ENCODE results near the gene ARHGAP18. TPM values are rescaled to one million over a fixed set of nuclear protein-coding genes. Genes with fewer than 3 reads are reported as not detected.
A peak's percentile ranks its signal among the peaks of the same experiment; 100 is the strongest.

ARHGAP18 gene
- polyA plus RNA-seq, 3 donors, result 27.4 to 40.4 (median 38.9) TPM

GRCh38 chr6:129655334-129655733 lies 54.6 kb downstream of the ARHGAP18 start:
- DNase-seq (ENCODE audit: extremely low read depth in 1 of 11, low read depth in 9 of 11, low spot score in 4 of 11), result no peak

GRCh38 chr6:129653746-129654145 lies 56.2 kb downstream of the ARHGAP18 start:
- no peak for DNase-seq (ENCODE audit: extremely low read depth in 1 of 11, low read depth in 9 of 11, low spot score in 4 of 11)

GRCh38 chr6:129653229-129653628 lies 56.7 kb downstream of the ARHGAP18 start:
- no peak for DNase-seq (ENCODE audit: extremely low read depth in 1 of 11, low read depth in 9 of 11, low spot score in 4 of 11)

GRCh38 chr6:129651291-129651691 lies 58.7 kb downstream of the ARHGAP18 start:
- no peak for DNase-seq (ENCODE audit: extremely low read depth in 1 of 11, low read depth in 9 of 11, low spot score in 4 of 11)

- DNase-seq (ENCODE audit: extremely low read depth in 1 of 11, low read depth in 9 of 11, low spot score in 4 of 11), result no peak
Measured at GRCh38 chr6:129648819-129649491, 61.0 kb downstream of the ARHGAP18 start.

- DNase-seq (ENCODE audit: extremely low read depth in 1 of 11, low read depth in 9 of 11, low spot score in 4 of 11), result no peak
Measured at GRCh38 chr6:129647044-129647443, 62.9 kb downstream of the ARHGAP18 start.

- no peak for DNase-seq (ENCODE audit: extremely low read depth in 1 of 11, low read depth in 9 of 11, low spot score in 4 of 11)
Measured at GRCh38 chr6:129646642-129647041, 63.3 kb downstream of the ARHGAP18 start.

GRCh38 chr6:129645830-129646579 lies 64.0 kb downstream of the ARHGAP18 start:
- DNase-seq (ENCODE audit: extremely low read depth in 1 of 11, low read depth in 9 of 11, low spot score in 4 of 11), result no peak

GRCh38 chr6:129645106-129645829 lies 64.7 kb downstream of the ARHGAP18 start:
- no peak for DNase-seq (ENCODE audit: extremely low read depth in 1 of 11, low read depth in 9 of 11, low spot score in 4 of 11)

- DNase-seq (ENCODE audit: extremely low read depth in 1 of 11, low read depth in 9 of 11, low spot score in 4 of 11), result no peak
Measured at GRCh38 chr6:129644567-129645015, 65.4 kb downstream of the ARHGAP18 start.

- no peak for DNase-seq (ENCODE audit: extremely low read depth in 1 of 11, low read depth in 9 of 11, low spot score in 4 of 11)
Measured at GRCh38 chr6:129643968-129644367, 66.0 kb downstream of the ARHGAP18 start.

GRCh38 chr6:129643176-129643575 lies 66.8 kb downstream of the ARHGAP18 start:
- DNase-seq (ENCODE audit: extremely low read depth in 1 of 11, low read depth in 9 of 11, low spot score in 4 of 11), result no peak

- no peak for DNase-seq (ENCODE audit: extremely low read depth in 1 of 11, low read depth in 9 of 11, low spot score in 4 of 11)
Measured at GRCh38 chr6:129642322-129642721, 67.7 kb downstream of the ARHGAP18 start.

- no peak for DNase-seq (ENCODE audit: extremely low read depth in 1 of 11, low read depth in 9 of 11, low spot score in 4 of 11)
Measured at GRCh38 chr6:129641344-129641743, 68.6 kb downstream of the ARHGAP18 start.

GRCh38 chr6:129638686-129639085 lies 71.3 kb downstream of the ARHGAP18 start:
- no peak for DNase-seq (ENCODE audit: extremely low read depth in 1 of 11, low read depth in 9 of 11, low spot score in 4 of 11)

GRCh38 chr6:129638055-129638684 lies 71.8 kb downstream of the ARHGAP18 start:
- peak in 1 of 11 donors; percentile 23 for DNase-seq (ENCODE audit: extremely low read depth in 1 of 11, low read depth in 9 of 11, low spot score in 4 of 11)

- DNase-seq (ENCODE audit: extremely low read depth in 1 of 11, low read depth in 9 of 11, low spot score in 4 of 11), result no peak
Measured at GRCh38 chr6:129637340-129638054, 72.5 kb downstream of the ARHGAP18 start.

- peak in 1 of 11 donors; percentile 59 for DNase-seq (ENCODE audit: extremely low read depth in 1 of 11, low read depth in 9 of 11, low spot score in 4 of 11)
Measured at GRCh38 chr6:129635396-129636130, 74.4 kb downstream of the ARHGAP18 start.

All from renal cortex interstitium (tissue), 11 donors.